Measurements from ENCODE around the gene TMEM62.
"Not testable (repeated sequence)": the region's sequence is repeated elsewhere in the genome, so short reads cannot be mapped to it uniquely, and the experiment has no call there.

Gene TMEM62

GRCh38 chr15:43127752-43128151, 5.6 kb upstream of the TMEM62 start:
- TF ChIP-seq CTCF (IDR thresholded peaks at IDR 0.05; ENCODE audit: low read depth, low read length): no peak
- H3K36me3 ChIP-seq: no peaks in the 10 kb centered on the region
- no peaks in the 10 kb centered on the region; the same call in 1 of the 2 replicates for H3K4me1 ChIP-seq
- H3K27me3 ChIP-seq: no peaks in the 10 kb centered on the region
- DNase-seq: no peak
- peaks cover 3% of the 10 kb centered on the region; the same call in 1 of the 2 replicates for H3K9me3 ChIP-seq
- H3K4me3 ChIP-seq (ENCODE audit: low read depth, low read length): no peak overlapping the region

GRCh38 chr15:43128174-43128979, 5.0 kb upstream of the TMEM62 start:
- not testable (repeated sequence) for H3K27me3 ChIP-seq; H3K36me3 ChIP-seq; H3K4me3 ChIP-seq (ENCODE audit: low read depth, low read length); DNase-seq; H3K9me3 ChIP-seq; H3K4me1 ChIP-seq

GRCh38 chr15:43128980-43129335, 4.4 kb upstream of the TMEM62 start:
- Histone ChIP-seq H3K9me3 (peaks cover 3% of the 10 kb centered on the region; the same call in 1 of the 2 replicates), H3K4me1 (no peaks in the 10 kb centered on the region; the same call in 1 of the 2 replicates), H3K27me3 (no peaks in the 10 kb centered on the region), H3K4me3 (ENCODE audit: low read depth, low read length) (no peak overlapping the region), H3K36me3 (no peaks in the 10 kb centered on the region)
- TF ChIP-seq CTCF (IDR thresholded peaks at IDR 0.05; ENCODE audit: low read depth, low read length): no peak
- DNase-seq: no peak

GRCh38 chr15:43132830-43133429, 456 bp upstream of the TMEM62 start:
- Histone ChIP-seq H3K27me3 (no peaks in the 10 kb centered on the region), H3K36me3 (no peaks in the 10 kb centered on the region), H3K4me3 (ENCODE audit: low read depth, low read length) (peak overlapping the region; percentile 85), H3K9me3 (peaks cover 3% of the 10 kb centered on the region; the same call in 1 of the 2 replicates), H3K4me1 (no peaks in the 10 kb centered on the region; the same call in 1 of the 2 replicates)
- no peak for TF ChIP-seq CTCF (IDR thresholded peaks at IDR 0.05; ENCODE audit: low read depth, low read length)
- no peak for DNase-seq

- Histone ChIP-seq H3K27me3 (no peaks in the 10 kb centered on the region), H3K4me1 (no peaks in the 10 kb centered on the region; the same call in 1 of the 2 replicates), H3K9me3 (peaks cover 3% of the 10 kb centered on the region; the same call in 1 of the 2 replicates), H3K4me3 (ENCODE audit: low read depth, low read length) (peak overlapping the region; percentile 85), H3K36me3 (no peaks in the 10 kb centered on the region; the same call in 1 of the 2 replicates)
- TF ChIP-seq CTCF (IDR thresholded peaks at IDR 0.05; ENCODE audit: low read depth, low read length): no peak
- no peak for DNase-seq
Observed at GRCh38 chr15:43134157-43134635, 810 bp downstream of the TMEM62 start.

- Histone ChIP-seq H3K36me3 (no peaks in the 10 kb centered on the region; the same call in 1 of the 2 replicates), H3K4me1 (no peaks in the 10 kb centered on the region; the same call in 1 of the 2 replicates), H3K27me3 (no peaks in the 10 kb centered on the region), H3K9me3 (no peaks in the 10 kb centered on the region), H3K4me3 (ENCODE audit: low read depth, low read length) (no peak overlapping the region)
- DNase-seq: no peak
- TF ChIP-seq CTCF (IDR thresholded peaks at IDR 0.05; ENCODE audit: low read depth, low read length): no peak
Observed at GRCh38 chr15:43135351-43135750, 2.0 kb downstream of the TMEM62 start.
